MM.1S (cell line): ENCODE data around the gene TMEM184A.

Source experiments
- EZH2 ChIP-seq: fragments of 300-600 bp; sonication (generic); optimal IDR thresholded peaks from 2 replicates; pipeline ENCODE3; 2017; ENCODE audit warnings: low read depth, mild to moderate bottlenecking, antibody characterized with exemption, low read length, mixed read lengths
- TF ChIP-seq, protein P1 (sequence below): fragments of 300-600 bp; sonication (generic); IDR thresholded peaks from 2 replicates; pipeline ENCODE4 v1.5.1; 2016; ENCODE audit warnings: antibody characterized with exemption, low read length, mixed read lengths

GRCh38 chr7:1553512-1554210 is 2.3 kb downstream of the TMEM184A start:
- TF ChIP-seq, protein P1, sequence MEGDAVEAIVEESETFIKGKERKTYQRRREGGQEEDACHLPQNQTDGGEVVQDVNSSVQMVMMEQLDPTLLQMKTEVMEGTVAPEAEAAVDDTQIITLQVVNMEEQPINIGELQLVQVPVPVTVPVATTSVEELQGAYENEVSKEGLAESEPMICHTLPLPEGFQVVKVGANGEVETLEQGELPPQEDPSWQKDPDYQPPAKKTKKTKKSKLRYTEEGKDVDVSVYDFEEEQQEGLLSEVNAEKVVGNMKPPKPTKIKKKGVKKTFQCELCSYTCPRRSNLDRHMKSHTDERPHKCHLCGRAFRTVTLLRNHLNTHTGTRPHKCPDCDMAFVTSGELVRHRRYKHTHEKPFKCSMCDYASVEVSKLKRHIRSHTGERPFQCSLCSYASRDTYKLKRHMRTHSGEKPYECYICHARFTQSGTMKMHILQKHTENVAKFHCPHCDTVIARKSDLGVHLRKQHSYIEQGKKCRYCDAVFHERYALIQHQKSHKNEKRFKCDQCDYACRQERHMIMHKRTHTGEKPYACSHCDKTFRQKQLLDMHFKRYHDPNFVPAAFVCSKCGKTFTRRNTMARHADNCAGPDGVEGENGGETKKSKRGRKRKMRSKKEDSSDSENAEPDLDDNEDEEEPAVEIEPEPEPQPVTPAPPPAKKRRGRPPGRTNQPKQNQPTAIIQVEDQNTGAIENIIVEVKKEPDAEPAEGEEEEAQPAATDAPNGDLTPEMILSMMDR: no peak
- no peak for TF ChIP-seq EZH2
